GM12878 (cell line): ENCODE data around the gene TPCN2. TPM values are rescaled to one million over a fixed set of nuclear protein-coding genes. Genes with fewer than 3 reads are reported as not detected.

Source experiments
- ATAC-seq: fragments of 200-7000 bp; cut with Tn5 transposase; 3 replicates; pipeline ENCODE4 v1.9.1; 2020; ENCODE audit warnings: mild to moderate bottlenecking, moderate library complexity
- BruUV-seq: library from RNA; stranded (reverse); fragments of 400-500 nt; replicated peaks from 2 replicates; lab custom pipeline; 2021; lab: Mats Ljungman, UMichigan
- CTCF ChIA-PET: fragments of 300-600 bp; sonication (Branson Sonifier 250); formaldehyde crosslinking; extraction: SDS; loops from one replicate; lab custom pipeline; 2021; ENCODE audit warnings: inconsistent platforms; lab: Yijun Ruan, JAX
- POLR2A ChIA-PET: fragments of 350-600 bp; formaldehyde crosslinking; extraction: SDS; loops from one replicate; lab custom pipeline; 2021; ENCODE audit warnings: inconsistent platforms; lab: Charles Lee
- RAD21 ChIA-PET: fragments of 300-600 bp; sonication (Branson Sonifier 250); formaldehyde crosslinking; loops from one replicate; lab custom pipeline; 2023; ENCODE audit warnings: antibody characterized with exemption; ENCODE audit not compliant: unreplicated experiment; lab: Charles Lee
- SMC1A ChIA-PET: fragments of 300-600 bp; sonication (Branson Sonifier 250); formaldehyde crosslinking; loops from one replicate; lab custom pipeline; 2023; ENCODE audit not compliant: unreplicated experiment, uncharacterized antibody; lab: Charles Lee
- DNase-seq: peaks from one replicate; pipeline ENCODE4 v3.0.0-alpha.2; 2011; ENCODE audit warnings: low read depth, low spot score
- FAIRE-seq: peaks from 3 replicates; lab custom pipeline; 2011; peaks lifted over from hg19 to GRCh38; lab: Jason Lieb, UNC
- H2AFZ ChIP-seq: 2 replicates; pipeline ENCODE4 v1.6.0; 2011; ENCODE audit warnings: low read depth, low read length, control low read depth; ENCODE audit not compliant: control insufficient read depth
- H3K27ac ChIP-seq: 2 replicates; pipeline ENCODE4 v1.5.1; 2011; ENCODE audit warnings: control low read depth; ENCODE audit not compliant: control insufficient read depth, insufficient read depth
- H3K27me3 ChIP-seq, 2 experiments: replicated peaks in 1 of 2; 2 replicates each; pipeline versions ENCODE4 v1.6.0 to v1.6.1; 2011; ENCODE audit warnings: low read length in 1 of 2; ENCODE audit not compliant: control insufficient read depth in 2 of 2, insufficient read depth in 2 of 2
- H3K36me3 ChIP-seq, 2 experiments: 2 replicates each; pipeline ENCODE4 v1.5.1; 2011; ENCODE audit warnings: low read length in 1 of 2; ENCODE audit not compliant: control insufficient read depth in 2 of 2, insufficient read depth in 2 of 2
- H3K4me1 ChIP-seq: 2 replicates; pipeline ENCODE4 v1.6.1; 2011; ENCODE audit warnings: mild to moderate bottlenecking, low read length, moderate library complexity, mixed read lengths; ENCODE audit not compliant: control insufficient read depth, insufficient read depth
- H3K4me2 ChIP-seq: 2 replicates; pipeline ENCODE4 v1.6.0; 2011; ENCODE audit warnings: control low read depth; ENCODE audit not compliant: control insufficient read depth, insufficient read depth
- H3K4me3 ChIP-seq: fragments of 200-600 bp; sonication (generic); 2 replicates; pipeline ENCODE4 v1.5.1; 2016
- H3K79me2 ChIP-seq: 2 replicates; pipeline ENCODE4 v1.6.0; 2011; ENCODE audit warnings: low read length; ENCODE audit not compliant: control insufficient read depth, insufficient read depth
- H3K9ac ChIP-seq: 2 replicates; pipeline ENCODE4 v1.8.0; 2011; ENCODE audit warnings: low read length, control low read depth, mixed read lengths; ENCODE audit not compliant: control insufficient read depth, insufficient read depth
- H3K9me3 ChIP-seq: replicated peaks from 3 replicates; pipeline ENCODE4 v1.5.1; 2011; ENCODE audit warnings: mild to moderate bottlenecking, low read length; ENCODE audit not compliant: control insufficient read depth, insufficient read depth
- H4K20me1 ChIP-seq: 2 replicates; pipeline ENCODE4 v1.6.0; 2011; ENCODE audit not compliant: control insufficient read depth, insufficient read depth
- CHD1 ChIP-seq: IDR thresholded peaks from 2 replicates; pipeline ENCODE4 v1.6.1; 2012; ENCODE audit warnings: low read depth, low read length, improper control_type of control experiment
- KLF5 ChIP-seq: fragments of 450-650 bp; IDR thresholded peaks from 2 replicates; pipeline ENCODE4 v1.6.1; 2014; ENCODE audit warnings: mild to moderate bottlenecking; ENCODE audit not compliant: partially characterized antibody
- LARP7 ChIP-seq: fragments of 450-650 bp; IDR thresholded peaks from 2 replicates; pipeline ENCODE4 v1.6.1; 2017; ENCODE audit warnings: mild to moderate bottlenecking
- NFYA ChIP-seq: IDR thresholded peaks from 2 replicates; pipeline ENCODE4 v1.6.1; 2011; ENCODE audit warnings: low read depth, mild to moderate bottlenecking, low read length, improper control_type of control experiment, borderline replicate concordance
- PML ChIP-seq: IDR thresholded peaks from 2 replicates; pipeline ENCODE4 v1.6.1; 2012; ENCODE audit warnings: low read length, inconsistent platforms
- TCF12 ChIP-seq: IDR thresholded peaks from 2 replicates; pipeline ENCODE4 v1.6.1; 2011; ENCODE audit warnings: low read depth, mild to moderate bottlenecking, low read length
- WGBS: methylation state at CpG from one replicate; pipeline ENCODE4 v1.1.6; 2016; ENCODE audit warnings: low lambda C conversion rate; ENCODE audit not compliant: insufficient replicate concordance, insufficient coverage; ENCODE audit errors: missing lambda C conversion rate; 5-methylcytosine and 5-hydroxymethylcytosine counted together
- in situ Hi-C: fragments of 300-500 bp; cut with MboI; formaldehyde crosslinking; loops from 9 replicates; pipeline ENCODE4 v1.14.3; 2018; ENCODE audit warnings: mixed read lengths
- intact Hi-C: fragments of 100-400 bp; cut with micrococcal nuclease; formaldehyde crosslinking; loops from one replicate; pipeline ENCODE4 v1.14.2; 2022; ENCODE audit not compliant: unreplicated experiment
- polyA plus RNA-seq, 11 experiments: library from polyadenylated mRNA; depleted of rRNA in 4 of 11; unstranded in 6 of 11; stranded (reverse) in 5 of 11; fragments of >200 nt; fragmentation: Nextera tagmentation in 4 of 11; fragmentation: Illumina TruSeq in 1 of 11; extraction: Ambion mirVana in 4 of 11; extraction: Trizol in 1 of 11; gene quantifications; 1 replicate in 1 of 11; 2 replicates in 10 of 11; pipeline versions ENCODE4 v1.2.1 to v1.2.3, GENCODE V29; 2011 to 2016; ENCODE audit warnings: inconsistent platforms in 2 of 11, missing spikeins in 2 of 11, low read depth in 1 of 11
- total RNA-seq, 4 experiments: library from RNA; depleted of rRNA in 3 of 4; stranded (reverse); fragments of >200 nt in 3 of 4; fragmentation: Illumina TruSeq in 1 of 4; extraction: Trizol in 1 of 4; gene quantifications; 2 replicates each; pipeline versions ENCODE4 v1.2.1 to v1.2.3, GENCODE V29; 2013 to 2021
- TF ChIP-seq, protein P1 (sequence below): IDR thresholded peaks from 2 replicates; pipeline ENCODE4 v1.6.1; 2012; ENCODE audit warnings: low read depth, low read length, improper control_type of control experiment
- TF ChIP-seq, protein P2 (sequence below): IDR thresholded peaks from 2 replicates; pipeline ENCODE4 v1.6.1; 2011; ENCODE audit warnings: mild to moderate bottlenecking, low read depth, low read length, moderate library complexity; ENCODE audit not compliant: insufficient replicate concordance

Gene TPCN2
- total and polyA plus RNA-seq, 10 of the 15 experiments (the other 5 are each of a cell fraction or from before 2014, with no cell fraction given) = 1.7 to 18.4 (median 8.4) TPM

DNA sequence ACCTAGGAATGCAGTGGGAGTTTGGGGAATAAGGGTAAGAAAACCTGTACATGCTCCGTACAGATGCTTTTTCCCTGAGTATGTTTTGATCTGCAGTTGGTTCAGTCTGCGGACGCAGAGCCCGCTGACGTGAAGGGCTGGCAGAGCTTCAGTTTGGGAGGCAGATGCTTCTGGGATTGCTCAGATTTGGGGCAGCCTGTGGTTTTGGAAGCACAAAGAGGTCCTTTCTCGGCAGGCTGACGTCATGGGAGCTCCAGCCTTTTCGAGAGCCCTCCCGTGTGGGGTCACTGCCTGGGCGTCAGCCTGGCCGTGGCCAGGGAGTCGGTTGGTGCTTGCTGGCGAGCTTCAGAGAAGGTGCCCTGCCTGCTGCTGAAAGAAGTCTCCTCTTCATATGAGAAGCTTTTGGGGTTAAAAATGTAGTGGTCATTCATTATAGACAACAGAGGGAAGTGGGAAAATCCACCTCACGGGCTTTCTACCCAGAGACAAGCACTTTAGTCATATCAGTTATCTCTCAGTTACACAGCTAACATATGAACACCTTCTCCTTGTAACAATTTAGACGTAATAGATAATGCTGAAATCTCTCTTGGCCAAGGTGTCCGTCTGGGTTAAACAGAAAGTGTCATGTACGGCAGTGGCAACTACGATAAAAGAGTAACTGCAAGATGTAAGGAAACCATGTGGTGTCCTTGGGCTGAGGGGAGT lies 26.8 kb downstream of the TPCN2 start:
- in situ Hi-C loops (no loop called here), intact Hi-C loops (no loop called here)
- Histone ChIP-seq H3K9ac (no peak overlapping the region), H3K9me3 (no peaks in the 10 kb centered on the region), H4K20me1 (no peaks in the 10 kb centered on the region), H3K27me3 (no peaks in the 10 kb centered on the region), H3K4me3 (no peak overlapping the region), H3K36me3 (peaks cover 2 to 15% of the 10 kb centered on the region in 2 experiments; a peak in 3 of 4 replicates), H2AFZ (no peak overlapping the region), H3K27ac (no peak overlapping the region), H3K4me1 (no peaks in the 10 kb centered on the region), H3K4me2 (no peak overlapping the region), H3K79me2 (no peaks in the 10 kb centered on the region)
- WGBS = 75% methylated on average over 18 of the region's 18 CpGs
- no peak for FAIRE-seq
- BruUV-seq = TSS peak; percentile 35
- CTCF ChIA-PET = no interaction called here
- RAD21 ChIA-PET = no interaction called here
- POLR2A ChIA-PET = no interaction called here
- SMC1A ChIA-PET = no interaction called here
- no peak for ATAC-seq
- TF ChIP-seq KLF5 = no peak
- no peak for TF ChIP-seq LARP7
- no peak for TF ChIP-seq NFYA
- TF ChIP-seq, protein P1, sequence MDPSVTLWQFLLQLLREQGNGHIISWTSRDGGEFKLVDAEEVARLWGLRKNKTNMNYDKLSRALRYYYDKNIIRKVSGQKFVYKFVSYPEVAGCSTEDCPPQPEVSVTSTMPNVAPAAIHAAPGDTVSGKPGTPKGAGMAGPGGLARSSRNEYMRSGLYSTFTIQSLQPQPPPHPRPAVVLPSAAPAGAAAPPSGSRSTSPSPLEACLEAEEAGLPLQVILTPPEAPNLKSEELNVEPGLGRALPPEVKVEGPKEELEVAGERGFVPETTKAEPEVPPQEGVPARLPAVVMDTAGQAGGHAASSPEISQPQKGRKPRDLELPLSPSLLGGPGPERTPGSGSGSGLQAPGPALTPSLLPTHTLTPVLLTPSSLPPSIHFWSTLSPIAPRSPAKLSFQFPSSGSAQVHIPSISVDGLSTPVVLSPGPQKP = no peak
- no peak for TF ChIP-seq TCF12
- TF ChIP-seq CHD1 = no peak
- no peak for TF ChIP-seq PML
- TF ChIP-seq, protein P2, sequence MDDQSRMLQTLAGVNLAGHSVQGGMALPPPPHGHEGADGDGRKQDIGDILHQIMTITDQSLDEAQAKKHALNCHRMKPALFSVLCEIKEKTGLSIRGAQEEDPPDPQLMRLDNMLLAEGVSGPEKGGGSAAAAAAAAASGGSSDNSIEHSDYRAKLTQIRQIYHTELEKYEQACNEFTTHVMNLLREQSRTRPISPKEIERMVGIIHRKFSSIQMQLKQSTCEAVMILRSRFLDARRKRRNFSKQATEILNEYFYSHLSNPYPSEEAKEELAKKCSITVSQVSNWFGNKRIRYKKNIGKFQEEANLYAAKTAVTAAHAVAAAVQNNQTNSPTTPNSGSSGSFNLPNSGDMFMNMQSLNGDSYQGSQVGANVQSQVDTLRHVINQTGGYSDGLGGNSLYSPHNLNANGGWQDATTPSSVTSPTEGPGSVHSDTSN = no peak
- no peak for DNase-seq
